GM12874 (cell line): ENCODE data around the gene ACTBL2.

Source experiments
- TF ChIP-seq, protein P1 (sequence below): IDR thresholded peaks from 2 replicates; pipeline ENCODE4 v1.5.1; 2011; ENCODE audit warnings: low read depth, mild to moderate bottlenecking, control low read depth, low read length, moderate library complexity; ENCODE audit not compliant: insufficient read depth

ACTBL2 gene

DNA sequence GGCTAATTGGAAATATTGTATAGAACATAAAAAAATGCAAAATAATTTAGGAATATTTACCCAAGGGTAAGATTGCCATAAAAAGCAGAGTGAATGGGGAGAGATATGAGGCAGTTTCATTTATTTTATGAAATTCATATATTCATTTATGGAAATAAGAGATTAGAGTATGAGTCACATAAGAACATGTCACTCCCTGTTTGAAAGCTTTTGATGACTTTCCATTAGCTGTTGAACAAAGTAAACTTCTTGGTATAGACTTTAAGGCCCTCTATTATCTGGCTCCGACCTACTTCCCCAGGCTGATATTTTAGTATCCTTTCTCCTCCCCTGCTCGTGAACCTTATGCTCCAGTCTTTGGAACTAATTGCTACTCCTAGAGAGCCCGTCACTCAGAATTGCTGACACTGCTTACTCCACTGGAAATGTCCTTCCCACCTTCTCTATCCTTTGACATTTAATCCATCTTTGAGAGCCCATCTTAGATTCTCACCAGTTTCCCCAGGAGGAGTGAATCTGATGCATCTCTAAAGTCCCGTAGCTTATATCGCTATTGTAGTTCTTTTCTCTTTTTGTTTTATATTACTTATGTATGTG lies 8.9 kb upstream of the ACTBL2 start:
- TF ChIP-seq, protein P1, sequence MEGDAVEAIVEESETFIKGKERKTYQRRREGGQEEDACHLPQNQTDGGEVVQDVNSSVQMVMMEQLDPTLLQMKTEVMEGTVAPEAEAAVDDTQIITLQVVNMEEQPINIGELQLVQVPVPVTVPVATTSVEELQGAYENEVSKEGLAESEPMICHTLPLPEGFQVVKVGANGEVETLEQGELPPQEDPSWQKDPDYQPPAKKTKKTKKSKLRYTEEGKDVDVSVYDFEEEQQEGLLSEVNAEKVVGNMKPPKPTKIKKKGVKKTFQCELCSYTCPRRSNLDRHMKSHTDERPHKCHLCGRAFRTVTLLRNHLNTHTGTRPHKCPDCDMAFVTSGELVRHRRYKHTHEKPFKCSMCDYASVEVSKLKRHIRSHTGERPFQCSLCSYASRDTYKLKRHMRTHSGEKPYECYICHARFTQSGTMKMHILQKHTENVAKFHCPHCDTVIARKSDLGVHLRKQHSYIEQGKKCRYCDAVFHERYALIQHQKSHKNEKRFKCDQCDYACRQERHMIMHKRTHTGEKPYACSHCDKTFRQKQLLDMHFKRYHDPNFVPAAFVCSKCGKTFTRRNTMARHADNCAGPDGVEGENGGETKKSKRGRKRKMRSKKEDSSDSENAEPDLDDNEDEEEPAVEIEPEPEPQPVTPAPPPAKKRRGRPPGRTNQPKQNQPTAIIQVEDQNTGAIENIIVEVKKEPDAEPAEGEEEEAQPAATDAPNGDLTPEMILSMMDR = no peak

DNA sequence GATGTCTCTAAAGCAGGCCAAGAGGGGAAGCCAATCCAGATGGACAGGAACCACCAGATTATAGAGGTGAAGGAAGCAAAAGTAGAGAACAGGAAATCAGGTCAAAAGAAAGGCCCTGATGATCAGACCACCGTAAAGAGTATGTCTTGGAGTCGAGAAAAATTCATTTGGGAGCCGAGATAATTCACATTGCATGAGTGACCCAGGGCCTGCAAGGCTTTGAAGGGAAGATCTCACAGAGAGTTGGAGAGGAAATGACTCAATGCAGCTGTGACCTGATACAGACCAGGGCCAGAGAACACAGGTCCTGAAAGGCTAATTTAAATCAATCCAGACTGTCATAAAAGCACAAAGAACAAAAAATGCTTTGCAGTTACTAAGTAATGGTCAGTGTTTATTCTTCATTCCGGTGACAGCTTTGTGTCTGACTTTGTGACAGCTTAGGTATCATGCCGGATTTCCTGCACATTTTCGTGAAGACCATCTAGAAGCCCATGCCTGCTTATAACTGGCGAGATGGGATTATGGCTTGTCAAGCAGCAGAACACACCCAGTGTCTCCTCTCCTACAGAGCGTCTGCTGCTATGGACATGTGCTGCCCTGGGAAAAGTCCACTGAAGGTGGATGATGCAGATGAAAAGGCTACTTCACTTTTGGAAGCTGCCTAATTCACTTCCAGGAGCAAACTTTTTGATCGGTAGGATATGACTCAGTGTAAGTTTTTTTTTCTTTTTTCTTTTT lies 5.8 kb upstream of the ACTBL2 start:
- TF ChIP-seq, protein P1 = no peak

DNA sequence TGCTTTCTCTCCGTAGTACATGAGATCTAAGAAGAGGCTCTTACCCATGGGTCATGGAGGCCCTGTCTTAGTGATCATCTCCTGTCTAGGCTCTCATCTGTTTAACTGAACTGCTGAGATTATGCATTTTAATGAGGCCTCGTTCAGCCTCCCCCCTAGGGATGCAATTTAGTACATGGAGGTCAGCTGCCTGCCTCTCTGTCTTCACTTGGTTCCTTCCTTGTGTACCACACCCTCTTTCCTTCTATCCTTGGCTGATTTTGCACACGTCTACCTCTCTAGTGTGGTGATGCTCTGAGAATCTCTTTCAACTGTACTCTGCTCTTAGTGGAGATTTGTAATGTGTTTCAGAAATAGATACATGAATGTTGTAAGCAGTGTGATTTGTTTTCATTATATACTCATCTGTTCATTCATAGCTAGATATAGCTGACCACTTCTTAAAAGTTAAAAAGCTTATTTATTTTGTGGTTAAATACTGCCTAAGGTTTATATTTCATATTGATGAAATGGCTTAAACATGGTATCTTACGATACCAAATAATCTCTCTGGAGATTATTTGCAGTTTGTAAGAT lies 3.5 kb upstream of the ACTBL2 start:
- TF ChIP-seq, protein P1 = no peak

DNA sequence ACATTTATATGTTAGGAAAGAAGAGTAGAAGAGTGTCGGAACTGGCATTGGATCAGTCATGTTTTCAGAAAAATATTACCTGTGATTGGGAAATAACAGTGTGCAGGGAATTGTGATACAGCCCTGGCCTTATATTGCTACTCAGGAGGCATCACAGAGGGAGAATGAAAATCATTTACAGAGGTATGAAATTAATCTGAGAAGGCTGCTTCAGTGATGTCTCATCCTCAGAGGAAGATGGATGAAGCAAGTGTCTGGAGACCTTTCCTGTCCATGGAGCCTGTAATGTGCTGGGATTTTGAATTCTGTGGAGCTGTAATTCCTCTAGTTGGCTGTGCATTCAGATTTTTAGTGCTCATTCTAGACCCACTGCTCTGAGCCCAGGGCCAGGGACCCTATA lies 3.8 kb downstream of the ACTBL2 start:
- TF ChIP-seq, protein P1 = no peak

DNA sequence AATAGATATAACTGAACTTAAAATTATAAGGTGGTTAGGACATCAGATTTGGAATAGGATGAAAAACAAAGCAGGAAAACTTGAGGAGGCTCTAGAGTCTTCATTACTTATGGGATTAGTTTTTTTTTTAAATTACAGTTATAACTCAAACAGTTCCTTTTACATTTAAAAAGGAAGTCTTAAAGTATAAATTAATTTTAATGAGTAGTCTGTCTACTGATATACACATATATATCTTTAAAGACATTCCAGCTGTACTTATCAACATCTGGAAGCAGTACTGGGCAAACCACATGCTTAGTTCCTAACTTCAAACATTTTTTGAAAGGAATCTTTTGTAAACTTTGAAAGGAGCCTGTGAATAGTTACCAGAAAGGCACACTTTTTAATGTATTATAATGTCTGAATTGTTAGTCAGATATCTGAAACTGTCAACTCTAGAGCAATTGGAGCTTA lies 6.0 kb downstream of the ACTBL2 start:
- TF ChIP-seq, protein P1 = no peak

DNA sequence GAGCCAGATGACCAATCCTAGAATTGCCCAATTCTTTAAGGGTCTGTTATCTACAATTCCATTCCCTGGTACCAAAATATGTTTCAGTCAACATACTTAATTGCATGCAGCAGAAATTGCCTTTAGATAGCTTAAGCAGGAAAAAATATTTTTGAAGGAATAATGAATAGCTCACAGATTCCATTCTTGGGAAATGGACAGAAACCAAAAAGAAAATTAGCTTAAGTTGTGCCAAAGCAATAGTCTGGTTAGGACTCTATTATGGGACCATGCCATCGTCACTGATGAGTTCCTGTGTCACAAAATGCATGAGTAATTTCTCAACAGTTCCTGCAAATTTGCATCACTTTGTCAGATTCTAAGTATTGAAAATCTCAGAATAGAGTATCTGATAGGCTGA lies 12.3 kb downstream of the ACTBL2 start:
- TF ChIP-seq, protein P1 = no peak

DNA sequence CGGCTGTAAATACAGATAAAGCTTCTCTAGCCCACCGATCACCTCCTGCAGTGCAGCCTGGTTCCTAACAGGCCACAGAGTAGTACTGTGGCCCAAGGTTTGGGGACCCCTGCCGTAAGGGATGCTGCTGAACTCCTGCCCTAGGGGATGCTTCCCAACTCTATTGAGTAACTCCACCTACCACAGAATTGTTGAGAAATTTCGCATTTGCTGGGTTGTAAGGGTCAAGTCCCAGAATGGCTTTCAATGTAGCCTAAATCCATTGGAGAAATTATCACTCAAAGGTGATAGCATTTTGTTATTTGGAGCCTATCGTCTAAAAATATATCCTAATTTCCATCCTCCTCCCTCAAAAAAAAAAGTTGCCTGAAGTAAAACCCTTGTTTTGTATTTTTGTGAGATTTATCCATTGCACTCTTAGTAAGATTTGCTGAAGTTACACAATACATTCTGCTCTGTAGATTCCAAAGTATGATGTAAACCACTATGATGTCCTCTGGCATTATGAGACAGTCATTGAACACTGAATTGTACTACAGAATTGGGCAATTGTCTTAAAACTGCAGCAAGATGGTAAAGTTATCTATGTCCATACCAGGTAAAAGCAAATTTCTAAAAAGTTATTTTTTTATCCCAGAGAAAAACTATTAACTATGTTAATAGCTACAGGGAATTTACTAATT lies 14.0 kb downstream of the ACTBL2 start:
- TF ChIP-seq, protein P1 = no peak
